HepG2 (cell line): ENCODE results near the gene LTC4S. TPM values are rescaled to one million over a fixed set of nuclear protein-coding genes. Genes with fewer than 3 reads are reported as not detected.
A peak's percentile ranks its signal among the peaks of the same experiment; 100 is the strongest.

Experiments used
- ATAC-seq: fragments of 200-7000 bp; cut with Tn5 transposase; 3 replicates; pipeline ENCODE4 v1.9.1; 2020; ENCODE audit warnings: mild to moderate bottlenecking, moderate library complexity
- BruUV-seq: library from RNA; stranded (reverse); fragments of 400-500 nt; replicated peaks from 2 replicates; lab custom pipeline; 2021; lab: Mats Ljungman, UMichigan
- CTCF ChIA-PET: fragments of 300-600 bp; formaldehyde crosslinking; extraction: SDS; loops from one replicate; lab custom pipeline; 2021; ENCODE audit warnings: low total read pairs, inconsistent platforms, low intra/inter-chr PET ratio; lab: Yijun Ruan, JAX
- POLR2A ChIA-PET: fragments of 350-600 bp; sonication (Branson Sonifier 250); formaldehyde crosslinking; loops from one replicate; lab custom pipeline; 2020; ENCODE audit warnings: antibody characterized with exemption, inconsistent platforms; lab: Yijun Ruan, JAX
- DNase-seq: peaks from one replicate; pipeline ENCODE4 v3.0.0-alpha.2; 2015; ENCODE audit warnings: low spot score
- FAIRE-seq: peaks from 3 replicates; lab custom pipeline; 2011; peaks lifted over from hg19 to GRCh38; lab: Jason Lieb, UNC
- H2AFZ ChIP-seq: one replicate; pipeline ENCODE4 v1.6.1; 2011; ENCODE audit warnings: low read length, inconsistent platforms
- H3K27ac ChIP-seq: fragments of 300-600 bp; 3 replicates; pipeline ENCODE4 v1.8.0; 2011; ENCODE audit warnings: mixed run types, mild to moderate bottlenecking, mixed read lengths, low read length, inconsistent platforms; ENCODE audit not compliant: insufficient read depth; ENCODE audit errors: extremely low read length
- H3K27me3 ChIP-seq, 2 experiments: fragments of 200-600 bp in 1 of 2; 2 replicates in 1 of 2; 3 replicates in 1 of 2; pipeline versions ENCODE4 v1.6.0 to v1.8.0; 2011; ENCODE audit warnings: low read length in 2 of 2, mild to moderate bottlenecking in 2 of 2, moderate library complexity in 2 of 2, inconsistent platforms in 1 of 2; ENCODE audit not compliant: insufficient read depth in 2 of 2, control insufficient read depth in 1 of 2
- H3K36me3 ChIP-seq, 2 experiments: fragments of 200-600 bp in 1 of 2; replicated peaks in 1 of 2; 2 replicates in 1 of 2; 3 replicates in 1 of 2; pipeline versions ENCODE4 v1.5.1 to v1.8.0; 2011; ENCODE audit warnings: low read length in 2 of 2, inconsistent platforms in 1 of 2; ENCODE audit not compliant: insufficient read depth in 2 of 2, control insufficient read depth in 1 of 2
- H3K4me1 ChIP-seq: 2 replicates; pipeline ENCODE4 v1.5.1; 2012; ENCODE audit warnings: low read length, inconsistent platforms; ENCODE audit not compliant: insufficient read depth
- H3K4me2 ChIP-seq: 2 replicates; pipeline ENCODE4 v1.6.0; 2011; ENCODE audit warnings: low read depth, low read length, inconsistent platforms
- H3K4me3 ChIP-seq, 3 experiments: fragments of 200-600 bp in 1 of 3; sonication (generic), shearing (Covaris generic) in 1 of 3; replicated peaks in 1 of 3; 2 replicates each; pipeline ENCODE4 v1.5.1; 2011 to 2016; ENCODE audit warnings: low read length in 3 of 3, inconsistent platforms in 2 of 3, low read depth in 2 of 3, mild to moderate bottlenecking in 2 of 3, control low read depth in 1 of 3, mixed read lengths in 1 of 3; ENCODE audit not compliant: insufficient read depth in 1 of 3
- H3K79me2 ChIP-seq: one replicate; pipeline ENCODE4 v1.6.1; 2011; ENCODE audit warnings: low read length, inconsistent platforms; ENCODE audit not compliant: insufficient read depth
- H3K9ac ChIP-seq: 2 replicates; pipeline ENCODE4 v1.6.0; 2011; ENCODE audit warnings: mild to moderate bottlenecking, low read depth, low read length, inconsistent platforms; ENCODE audit not compliant: insufficient read depth
- H3K9me3 ChIP-seq: 2 replicates; pipeline ENCODE4 v1.5.1; 2012; ENCODE audit warnings: mild to moderate bottlenecking, low read length
- H4K20me1 ChIP-seq: 2 replicates; pipeline ENCODE4 v1.6.0; 2011; ENCODE audit warnings: inconsistent platforms, mild to moderate bottlenecking, low read length, moderate library complexity; ENCODE audit not compliant: insufficient read depth
- NFE2 ChIP-seq: sonication (generic); formaldehyde crosslinking; IDR thresholded peaks from 2 replicates; pipeline ENCODE4 v1.4.0; 2020; ENCODE audit warnings: missing genetic modification reagents
- REL ChIP-seq: sonication (generic); formaldehyde crosslinking; conservative IDR thresholded peaks from 2 replicates; pipeline ENCODE4 v1.8.0; 2022; ENCODE audit warnings: mild to moderate bottlenecking, missing genetic modification reagents, moderate library complexity
- SAFB2 ChIP-seq: sonication (generic); formaldehyde crosslinking; IDR thresholded peaks from 2 replicates; pipeline ENCODE4 v1.5.1; 2020; ENCODE audit warnings: missing genetic modification reagents, low read depth, mild to moderate bottlenecking, borderline replicate concordance
- ZNF180 ChIP-seq: sonication (generic); formaldehyde crosslinking; IDR thresholded peaks from 2 replicates; pipeline ENCODE4 v1.4.0; 2020; ENCODE audit warnings: low read depth, missing genetic modification reagents, borderline replicate concordance
- ZNF496 ChIP-seq: sonication (generic); formaldehyde crosslinking; IDR thresholded peaks from 2 replicates; pipeline ENCODE4 v1.8.1; 2023; ENCODE audit warnings: mild to moderate bottlenecking, moderate library complexity, missing genetic modification reagents; ENCODE audit not compliant: insufficient replicate concordance
- WGBS: methylation state at CpG from one replicate; pipeline ENCODE4 v1.1.6; 2017; ENCODE audit warnings: low lambda C conversion rate; 5-methylcytosine and 5-hydroxymethylcytosine counted together
- in situ Hi-C: cut with HindIII; loops from 2 replicates; pipeline ENCODE4 v1.10.0; 2017; ENCODE audit warnings: low pct_unique_long_range_greater_than_20kb; ENCODE audit not compliant: extremely low pct_ligation_motif_present
- intact Hi-C: fragments of 100-400 bp; cut with micrococcal nuclease; formaldehyde crosslinking; loops from one replicate; pipeline ENCODE4 v1.10.0; 2022; ENCODE audit not compliant: unreplicated experiment
- polyA plus RNA-seq, 8 experiments: library from polyadenylated mRNA; depleted of rRNA in 3 of 8; stranded (reverse) in 7 of 8; unstranded in 1 of 8; fragments of >200 nt; fragmentation: Illumina TruSeq in 4 of 8; extraction: Trizol in 4 of 8; gene quantifications; 2 replicates each; pipeline versions ENCODE4 v1.2.1 to v1.2.3, GENCODE V29; 2011 to 2016; ENCODE audit warnings: low read depth in 4 of 8, missing spikeins in 1 of 8, mixed read lengths in 1 of 8; ENCODE audit not compliant: insufficient read depth in 1 of 8
- total RNA-seq, 5 experiments: library from RNA; depleted of rRNA; stranded (reverse); fragments of >200 nt; fragmentation: Illumina TruSeq; extraction: Trizol; gene quantifications; 2 replicates each; pipeline ENCODE4 v1.2.3, GENCODE V29; 2016; ENCODE audit warnings: low read depth in 1 of 5
- TF ChIP-seq, protein P1 (sequence below): sonication (generic); formaldehyde crosslinking; IDR thresholded peaks from 2 replicates; pipeline ENCODE4 v1.4.0; 2020; ENCODE audit warnings: missing genetic modification reagents, mild to moderate bottlenecking, borderline replicate concordance
- TF ChIP-seq, protein P2 (sequence below): sonication (generic); formaldehyde crosslinking; IDR thresholded peaks from 2 replicates; pipeline ENCODE4 v1.5.1; 2020; ENCODE audit warnings: missing genetic modification reagents, mild to moderate bottlenecking, borderline replicate concordance
- TF ChIP-seq, protein P3 (sequence below): sonication (generic); formaldehyde crosslinking; IDR thresholded peaks from 2 replicates; pipeline ENCODE4 v1.5.0; 2020; ENCODE audit warnings: mild to moderate bottlenecking, missing genetic modification reagents, borderline replicate concordance

LTC4S gene
- total and polyA plus RNA-seq, 2 of the 13 experiments (the other 11 are each of a cell fraction or from before 2014, with no cell fraction given) = 0.35 TPM; not detected in 1

DNA sequence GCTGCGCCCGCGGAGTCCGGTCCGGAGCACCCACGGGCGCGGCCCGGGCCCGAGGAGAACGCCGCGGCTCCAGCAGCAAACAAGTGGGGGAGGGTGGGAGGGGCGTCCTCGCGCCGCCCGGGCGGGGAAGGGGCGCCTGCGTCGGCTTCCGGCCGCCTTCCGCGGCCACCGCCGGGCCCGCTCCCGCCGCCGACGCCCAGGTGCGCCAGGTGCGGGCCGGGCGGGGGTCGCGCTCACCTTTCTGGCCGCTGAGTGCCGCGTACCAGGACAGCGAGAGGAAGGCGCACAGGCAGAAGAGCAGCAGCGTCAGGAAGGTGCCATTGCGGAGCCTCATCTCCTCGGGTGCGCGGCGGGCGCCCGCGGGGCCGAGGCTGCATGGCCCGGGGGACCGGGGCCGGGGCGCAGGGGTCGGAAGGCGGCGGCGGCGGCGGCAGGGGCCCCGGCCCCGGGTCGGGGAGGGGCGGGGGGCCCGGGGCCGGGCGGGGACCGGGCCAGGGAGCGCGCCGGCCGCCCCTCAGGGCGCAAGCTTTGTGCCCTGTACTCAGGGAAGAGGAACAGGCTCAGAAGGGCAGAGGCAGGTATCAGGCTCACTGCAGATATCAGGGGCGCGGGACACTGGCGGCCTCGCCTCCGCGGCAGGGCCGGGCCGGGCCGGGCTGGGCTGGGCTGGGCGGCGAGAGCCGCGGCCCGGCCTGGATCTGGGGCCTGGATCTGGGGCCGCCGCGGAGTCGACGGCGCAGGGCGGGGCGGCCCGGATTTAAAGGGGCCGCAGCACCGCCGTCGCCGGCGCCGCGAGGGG lies 12.7 kb downstream of the LTC4S start, which contains the start of gene MGAT4B:
TSS of gene MGAT4B (minus strand) at position 617 of the 799 bp plus-strand sequence. CDS start at position 334, 283 bp downstream.
- peak within 1 kb of the TSS; percentile 77 for H3K4me2 ChIP-seq
- ATAC-seq = peak; percentile 63
- H3K9me3 ChIP-seq = no peaks in the 10 kb centered on the region
- intact Hi-C loops (no loop called here), in situ Hi-C loops (no loop called here)
- BruUV-seq = no TSS peak
- no peak for FAIRE-seq
- no peak within 1 kb of the TSS for H2AFZ ChIP-seq
- H3K27me3 ChIP-seq = no peaks in the 10 kb centered on the region
- peaks cover 43% of the 10 kb centered on the region for H3K4me1 ChIP-seq
- H3K9ac ChIP-seq = peak within 1 kb of the TSS; percentile 86
- H3K79me2 ChIP-seq = peaks cover 27% of the 10 kb centered on the region
- H3K36me3 ChIP-seq = peaks cover 6 to 7% of the 10 kb centered on the region in 2 experiments; a peak in 2 of 5 replicates
- peak within 1 kb of the TSS; percentile 89 for H3K27ac ChIP-seq
- ChIA-PET POLR2A (interaction anchor here (0.6 to 8.6 kb wide), 8 partner anchors 12 to 106 kb away, joined by 3 to 115 read pairs (median 6); partner anchors contain the start of genes SQSTM1 and TBC1D9B), CTCF (no interaction called here)
- H3K4me3 ChIP-seq = peak within 1 kb of the TSS; percentile 60 to 95 (median 82)
- WGBS = under 1% methylated on average over 36 of the region's 108 CpGs
- no peak for DNase-seq
- peaks cover 17% of the 10 kb centered on the region; the same call in 1 of the 2 replicates for H4K20me1 ChIP-seq
- TF ChIP-seq SAFB2 (no peak), REL (CRISPR knock-in tag) (no peak), ZNF180 (CRISPR knock-in tag) (no peak), NFE2 (CRISPR knock-in tag) (no peak), ZNF496 (CRISPR knock-in tag) (no peak)
- TF ChIP-seq, protein P1, sequence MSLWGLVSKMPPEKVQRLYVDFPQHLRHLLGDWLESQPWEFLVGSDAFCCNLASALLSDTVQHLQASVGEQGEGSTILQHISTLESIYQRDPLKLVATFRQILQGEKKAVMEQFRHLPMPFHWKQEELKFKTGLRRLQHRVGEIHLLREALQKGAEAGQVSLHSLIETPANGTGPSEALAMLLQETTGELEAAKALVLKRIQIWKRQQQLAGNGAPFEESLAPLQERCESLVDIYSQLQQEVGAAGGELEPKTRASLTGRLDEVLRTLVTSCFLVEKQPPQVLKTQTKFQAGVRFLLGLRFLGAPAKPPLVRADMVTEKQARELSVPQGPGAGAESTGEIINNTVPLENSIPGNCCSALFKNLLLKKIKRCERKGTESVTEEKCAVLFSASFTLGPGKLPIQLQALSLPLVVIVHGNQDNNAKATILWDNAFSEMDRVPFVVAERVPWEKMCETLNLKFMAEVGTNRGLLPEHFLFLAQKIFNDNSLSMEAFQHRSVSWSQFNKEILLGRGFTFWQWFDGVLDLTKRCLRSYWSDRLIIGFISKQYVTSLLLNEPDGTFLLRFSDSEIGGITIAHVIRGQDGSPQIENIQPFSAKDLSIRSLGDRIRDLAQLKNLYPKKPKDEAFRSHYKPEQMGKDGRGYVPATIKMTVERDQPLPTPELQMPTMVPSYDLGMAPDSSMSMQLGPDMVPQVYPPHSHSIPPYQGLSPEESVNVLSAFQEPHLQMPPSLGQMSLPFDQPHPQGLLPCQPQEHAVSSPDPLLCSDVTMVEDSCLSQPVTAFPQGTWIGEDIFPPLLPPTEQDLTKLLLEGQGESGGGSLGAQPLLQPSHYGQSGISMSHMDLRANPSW = no peak
- TF ChIP-seq, protein P2, sequence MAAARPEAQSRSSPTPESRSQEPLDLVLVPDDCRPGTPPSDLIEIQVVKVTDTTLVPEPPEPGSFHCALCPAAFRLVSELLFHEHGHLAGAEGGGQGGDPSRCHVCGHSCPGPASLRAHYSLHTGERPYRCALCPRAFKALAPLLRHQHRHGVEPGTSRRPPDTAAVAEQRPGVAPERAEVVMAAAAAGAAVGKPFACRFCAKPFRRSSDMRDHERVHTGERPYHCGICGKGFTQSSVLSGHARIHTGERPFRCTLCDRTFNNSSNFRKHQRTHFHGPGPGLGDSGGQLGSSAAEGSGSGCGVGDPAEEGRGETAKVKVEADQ (CRISPR knock-in tag) = peak; percentile 12; the same call in 1 of the 2 replicates
- TF ChIP-seq, protein P3, sequence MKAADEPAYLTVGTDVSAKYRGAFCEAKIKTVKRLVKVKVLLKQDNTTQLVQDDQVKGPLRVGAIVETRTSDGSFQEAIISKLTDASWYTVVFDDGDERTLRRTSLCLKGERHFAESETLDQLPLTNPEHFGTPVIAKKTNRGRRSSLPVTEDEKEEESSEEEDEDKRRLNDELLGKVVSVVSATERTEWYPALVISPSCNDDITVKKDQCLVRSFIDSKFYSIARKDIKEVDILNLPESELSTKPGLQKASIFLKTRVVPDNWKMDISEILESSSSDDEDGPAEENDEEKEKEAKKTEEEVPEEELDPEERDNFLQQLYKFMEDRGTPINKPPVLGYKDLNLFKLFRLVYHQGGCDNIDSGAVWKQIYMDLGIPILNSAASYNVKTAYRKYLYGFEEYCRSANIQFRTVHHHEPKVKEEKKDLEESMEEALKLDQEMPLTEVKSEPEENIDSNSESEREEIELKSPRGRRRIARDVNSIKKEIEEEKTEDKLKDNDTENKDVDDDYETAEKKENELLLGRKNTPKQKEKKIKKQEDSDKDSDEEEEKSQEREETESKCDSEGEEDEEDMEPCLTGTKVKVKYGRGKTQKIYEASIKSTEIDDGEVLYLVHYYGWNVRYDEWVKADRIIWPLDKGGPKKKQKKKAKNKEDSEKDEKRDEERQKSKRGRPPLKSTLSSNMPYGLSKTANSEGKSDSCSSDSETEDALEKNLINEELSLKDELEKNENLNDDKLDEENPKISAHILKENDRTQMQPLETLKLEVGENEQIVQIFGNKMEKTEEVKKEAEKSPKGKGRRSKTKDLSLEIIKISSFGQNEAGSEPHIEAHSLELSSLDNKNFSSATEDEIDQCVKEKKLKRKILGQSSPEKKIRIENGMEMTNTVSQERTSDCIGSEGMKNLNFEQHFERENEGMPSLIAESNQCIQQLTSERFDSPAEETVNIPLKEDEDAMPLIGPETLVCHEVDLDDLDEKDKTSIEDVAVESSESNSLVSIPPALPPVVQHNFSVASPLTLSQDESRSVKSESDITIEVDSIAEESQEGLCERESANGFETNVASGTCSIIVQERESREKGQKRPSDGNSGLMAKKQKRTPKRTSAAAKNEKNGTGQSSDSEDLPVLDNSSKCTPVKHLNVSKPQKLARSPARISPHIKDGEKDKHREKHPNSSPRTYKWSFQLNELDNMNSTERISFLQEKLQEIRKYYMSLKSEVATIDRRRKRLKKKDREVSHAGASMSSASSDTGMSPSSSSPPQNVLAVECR = no peak
